Heart left ventricle (tissue), 13 donors: ENCODE measurements around the gene FUZ.

Source experiments
- CTCF ChIP-seq, 12 donors: fragments of 200-600 bp; sonication (generic) in 4 of 12; IDR thresholded peaks; one replicate each; pipeline versions ENCODE4 v1.5.0 to v1.8.0; 2018 to 2022; ENCODE audit warnings: antibody characterized with exemption in 12 of 12, mild to moderate bottlenecking in 5 of 12
- POLR2A ChIP-seq, 2 donors: fragments of 450-650 bp; IDR thresholded peaks; one replicate each; pipeline ENCODE4 v1.6.1; 2017; ENCODE audit warnings: antibody characterized with exemption in 2 of 2, mild to moderate bottlenecking in 2 of 2, moderate library complexity in 2 of 2
- donor health status: ischemic (EF 13 %, LVEDD 7.1; RV severe dilation, severe dysfunction).
- donor health status: DM: no; HTN: yes; CAD: no.
- donor health status: DM: no; HTN: no; CAD: no.
- donor health status: ischemic (EF 25% LVEDD 6.9; RV normal size, moderate dysfunction).
- donor health status: ischemic (EF 25% LVEDD 5.7; RV mildly dilated, moderate dysfunction).
- donor health status: ischemic (EF 35%, LVEDD 5.7; RV mildly dilated, moderate dysfunction).
- donor health status: nonischemic (EF 11% LVEDD 7.7; RV severe dilation, severe dysfunction).
- donor health status: DM: yes; HTN: yes; CAD: no.
- donor health status: PGD.
- donor health status: ischemic (EF 29% LVEDD 5.4; RV normal size, mild dysfunction).
- donor health status: nonischemic (EF 23%, LVEDD 6.1; RV moderate dilation, normal function).

- TF ChIP-seq CTCF (IDR thresholded peaks at IDR 0.05): no peak
- TF ChIP-seq POLR2A (IDR thresholded peaks at IDR 0.05): no peak
Observed at GRCh38 chr19:49798574-49798973, 14.5 kb downstream of the FUZ start.
